ENCODE results near the gene SLC23A3. TPM values are rescaled to one million over a fixed set of nuclear protein-coding genes. Genes with fewer than 3 reads are reported as not detected.

SLC23A3 gene
- total RNA-seq, 1 donor from 2014 or later, result 0.31 TPM

Other genes with a start within 250 kb of the SLC23A3 start
- gene CDK5R2, start 210.4 kb downstream of the SLC23A3 start, total RNA-seq, result 6.2 TPM
- not detected for gene FEV, start 184.8 kb downstream of the SLC23A3 start, total RNA-seq
- not detected for gene CRYBA2, start 176.6 kb downstream of the SLC23A3 start, total RNA-seq
- 0.16 TPM for gene CFAP65, start 128.5 kb downstream of the SLC23A3 start, total RNA-seq
- 0.16 TPM for gene IHH, start 109.1 kb downstream of the SLC23A3 start, total RNA-seq
- 9.2 TPM for gene NHEJ1, start 9.2 kb downstream of the SLC23A3 start, total RNA-seq
- gene CNPPD1, start 6.9 kb upstream of the SLC23A3 start, total RNA-seq, result 39.3 TPM
- gene RETREG2, start 8.2 kb upstream of the SLC23A3 start, total RNA-seq, result 73.8 TPM
- 14.5 TPM for gene ZFAND2B, start 36.8 kb upstream of the SLC23A3 start, total RNA-seq
- gene ABCB6, start 48.9 kb upstream of the SLC23A3 start, total RNA-seq, result 32.0 TPM
- gene ATG9A, start 59.6 kb upstream of the SLC23A3 start, total RNA-seq, result 24.5 TPM
- gene ANKZF1, start 59.8 kb upstream of the SLC23A3 start, total RNA-seq, result 40.4 TPM
- 2.7 TPM for gene GLB1L, start 75.4 kb upstream of the SLC23A3 start, total RNA-seq
- gene STK16, start 75.5 kb upstream of the SLC23A3 start, total RNA-seq, result 15.4 TPM
- gene TUBA4B, start 83.2 kb upstream of the SLC23A3 start, total RNA-seq, result not detected
- 2.7 TPM for gene TUBA4A, start 83.9 kb upstream of the SLC23A3 start, total RNA-seq
- 73.2 TPM for gene DNAJB2, start 109.3 kb upstream of the SLC23A3 start, total RNA-seq
- 32.6 TPM for gene PTPRN, start 139.4 kb upstream of the SLC23A3 start, total RNA-seq
- not detected for gene RESP18, start 162.7 kb upstream of the SLC23A3 start, total RNA-seq
- 17.5 TPM for gene DNPEP, start 217.9 kb upstream of the SLC23A3 start, total RNA-seq
- gene DES, start 248.3 kb upstream of the SLC23A3 start, total RNA-seq, result 2.3 TPM